NK-92 (cell line): ENCODE results near the gene FANCD2.
"Not testable (repeated sequence)": the region's sequence is repeated elsewhere in the genome, so short reads cannot be mapped to it uniquely, and the experiment has no call there.

Source experiments
- DNase-seq: peaks from one replicate; lab custom pipeline; 2025; ENCODE audit not compliant: unreplicated experiment; lab: John Stamatoyannopoulos, UW

Gene FANCD2

DNA sequence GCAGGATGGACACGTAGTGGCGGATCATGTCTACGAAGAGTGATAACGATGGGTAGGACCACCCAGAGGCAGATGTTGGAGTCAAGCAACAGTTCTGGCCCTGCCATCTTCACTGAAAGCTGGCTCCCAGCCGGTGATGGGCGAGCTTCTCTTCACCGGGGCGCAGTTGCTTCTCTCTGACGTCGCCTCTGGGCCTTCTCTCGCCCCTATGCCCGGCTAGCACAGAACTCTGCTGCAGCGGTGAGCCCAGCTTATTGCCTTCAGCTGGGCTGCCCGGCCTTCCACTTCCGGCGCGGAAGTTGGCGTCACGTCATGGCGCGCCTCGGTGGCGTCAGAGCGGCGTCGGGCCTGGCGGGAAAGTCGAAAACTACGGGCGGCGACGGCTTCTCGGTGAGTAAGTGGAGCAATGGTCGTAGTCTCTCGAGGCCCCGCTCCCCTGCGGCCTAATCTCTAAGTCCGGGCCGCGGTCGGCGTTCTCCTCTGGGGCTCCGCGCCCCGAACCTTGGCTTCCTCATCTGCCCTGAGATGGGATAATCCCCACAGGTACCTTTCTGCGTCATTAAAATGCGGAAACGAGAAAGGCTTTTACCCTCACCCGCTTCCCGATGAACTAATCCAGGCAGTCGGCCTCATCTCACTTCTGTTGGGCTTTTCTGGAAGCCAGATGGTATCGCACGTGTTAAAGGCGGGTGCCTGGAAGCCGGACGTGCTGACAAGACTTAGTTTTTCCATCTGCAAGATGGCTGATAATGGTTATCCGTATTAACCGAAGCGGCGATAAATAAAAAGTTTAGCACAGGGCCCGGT lies at the start of gene FANCD2:
Gene FANCD2, plus strand, starts transcription at position 354 of the 807 bp plus-strand sequence. CDS start 2,221 bp downstream, outside the sequence.
- DNase-seq, result peak; percentile 33

DNA sequence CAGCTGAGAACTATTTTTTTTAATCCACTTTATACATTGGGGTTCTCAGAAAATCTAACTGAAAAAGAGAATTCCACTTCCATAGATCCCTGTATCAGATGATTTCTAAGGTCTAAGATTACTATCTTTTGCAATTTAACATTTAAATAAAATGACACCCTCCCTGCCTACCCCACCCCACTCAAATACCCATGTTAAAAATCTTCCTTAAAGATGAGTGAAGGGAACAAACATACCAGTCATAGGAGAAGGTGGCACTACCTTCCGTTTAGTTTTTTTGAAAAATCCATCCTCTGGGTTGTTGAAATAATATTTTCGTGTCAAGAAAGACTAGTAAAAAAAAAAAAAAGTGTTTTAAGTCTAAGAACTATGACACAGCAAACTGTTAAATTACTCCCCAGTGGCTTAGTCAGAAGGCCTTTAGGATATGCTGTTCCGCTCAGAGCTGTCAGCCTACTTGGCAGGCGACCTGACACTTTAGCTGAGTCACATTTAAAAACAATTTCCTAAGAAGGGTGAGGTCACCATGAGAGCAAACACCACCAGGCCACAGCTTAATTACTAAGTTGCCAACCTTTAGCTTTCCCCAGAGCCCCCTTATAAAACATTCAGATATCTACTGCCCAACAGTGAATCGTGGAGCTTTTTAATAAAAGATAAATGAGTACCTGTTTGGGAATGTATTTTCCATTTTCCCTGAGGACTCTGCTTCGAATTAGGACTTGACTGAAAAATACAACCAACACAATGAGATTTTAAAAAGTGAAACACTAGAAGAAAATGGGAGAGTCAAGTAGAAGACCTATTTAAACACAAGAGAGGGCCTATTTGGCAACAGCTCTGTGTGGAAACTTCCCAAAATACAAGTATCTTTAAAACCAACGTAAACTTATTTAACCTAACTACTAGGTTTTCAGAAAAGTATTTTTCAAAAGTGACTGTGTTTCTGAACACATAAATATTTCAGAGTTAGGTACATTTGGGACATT lies 49.2 kb upstream of the FANCD2 start:
- DNase-seq, result no peak

DNA sequence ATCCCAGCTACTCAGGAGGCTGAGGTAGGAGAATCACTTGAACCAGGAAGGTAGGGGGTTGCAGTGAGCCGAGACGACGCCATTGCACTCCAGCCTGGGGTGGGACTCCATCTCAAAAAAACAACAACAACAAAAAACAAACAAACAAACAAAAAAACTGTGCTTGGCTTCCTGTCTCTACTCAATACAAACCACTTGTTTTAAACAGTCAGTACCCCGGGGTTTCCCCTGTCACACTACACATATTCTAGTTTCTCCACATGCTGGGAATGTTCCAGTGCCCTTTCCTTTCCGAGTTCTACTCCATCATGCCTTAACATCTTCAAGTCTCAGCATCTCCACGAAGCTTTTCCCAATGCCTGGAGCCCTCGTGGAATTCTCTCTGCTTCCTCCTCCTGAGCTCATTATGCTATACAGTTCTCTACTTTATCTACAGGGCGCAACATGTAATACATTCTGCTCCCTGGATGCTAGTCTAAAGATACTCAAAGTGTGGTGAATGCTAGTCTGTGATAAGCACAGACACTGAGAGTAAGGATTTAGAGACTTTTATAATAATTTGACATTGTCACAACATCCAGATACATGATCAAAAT lies 47.4 kb upstream of the FANCD2 start:
- no peak for DNase-seq

DNA sequence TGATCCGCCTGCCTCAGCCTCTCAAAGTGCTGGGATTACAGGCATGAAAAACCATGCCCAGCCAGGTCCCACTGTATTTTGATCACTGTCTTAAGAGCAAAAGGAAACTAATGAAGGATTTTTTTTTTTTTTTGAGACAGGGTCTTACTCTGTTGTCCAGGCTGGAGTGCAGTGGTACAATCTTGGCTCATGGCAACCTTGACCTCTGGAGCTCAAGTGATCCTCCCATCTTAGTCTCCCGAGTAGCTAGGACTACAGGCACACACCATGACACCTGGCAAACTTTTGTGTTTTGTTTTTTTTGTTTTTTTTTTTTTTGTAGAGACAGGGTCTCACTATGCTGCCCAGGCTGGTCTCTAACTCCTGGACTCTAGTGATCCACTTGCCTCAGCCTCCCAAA lies 46.0 kb upstream of the FANCD2 start:
- DNase-seq, result no peak

DNA sequence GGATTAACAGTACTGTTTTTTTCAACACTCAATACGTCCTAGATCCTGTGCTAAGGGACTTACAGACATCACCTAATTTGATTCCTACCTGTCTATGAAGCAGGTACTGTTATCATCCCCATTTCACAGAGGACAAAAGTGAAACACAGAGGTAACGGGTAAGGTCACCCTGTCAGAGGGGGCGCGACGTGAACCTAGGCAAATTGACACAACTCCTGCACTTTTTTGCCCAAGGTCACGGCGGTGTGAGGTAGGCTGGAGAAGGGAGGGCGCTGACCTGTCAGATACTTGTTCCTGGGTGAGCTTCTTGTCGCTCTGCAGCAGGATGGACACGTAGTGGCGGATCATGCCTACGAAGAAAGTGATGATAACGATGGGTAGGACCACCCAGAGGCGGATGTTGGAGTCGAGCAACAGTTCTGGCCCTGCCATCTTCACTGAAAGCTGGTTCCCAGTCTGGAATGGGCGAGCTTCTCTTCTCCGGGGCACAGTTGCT lies 40.0 kb upstream of the FANCD2 start:
- DNase-seq, result no peak

DNA sequence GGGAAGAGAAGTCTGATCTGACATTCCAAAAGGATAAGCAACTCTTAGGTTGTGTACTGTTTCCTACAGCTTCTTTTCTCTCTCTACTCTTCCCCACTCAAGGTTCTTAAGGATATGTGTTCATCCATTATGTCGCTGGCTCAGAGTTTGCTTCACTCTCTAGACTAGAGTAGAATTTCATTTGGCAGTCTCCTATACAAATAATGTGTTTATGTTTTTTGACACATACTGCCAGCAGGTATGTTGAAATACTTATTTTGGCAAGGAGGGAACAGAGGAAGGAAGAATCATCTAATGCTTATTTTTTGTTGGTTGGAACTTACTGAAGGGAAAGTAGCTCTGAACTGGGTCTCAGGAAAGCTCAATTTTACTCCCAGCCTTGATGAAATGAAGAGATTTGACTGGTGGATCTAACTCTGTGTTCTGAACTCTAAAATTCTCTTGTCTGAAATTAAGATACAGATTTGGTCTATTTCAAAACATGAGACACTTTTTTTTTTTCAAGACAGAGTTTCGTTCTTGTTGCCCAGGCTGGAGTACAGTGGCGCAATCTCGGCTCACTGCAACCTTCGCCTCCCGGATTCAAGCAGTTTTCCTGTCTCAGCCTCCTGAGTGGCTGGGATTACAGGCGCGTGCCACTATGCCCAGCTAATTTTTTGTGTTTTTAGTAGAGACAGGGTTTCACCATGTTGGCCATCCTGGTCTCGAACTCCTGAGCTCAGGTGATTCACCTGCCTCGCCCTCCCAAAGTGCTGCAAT lies 32.0 kb upstream of the FANCD2 start:
- DNase-seq, result no peak

DNA sequence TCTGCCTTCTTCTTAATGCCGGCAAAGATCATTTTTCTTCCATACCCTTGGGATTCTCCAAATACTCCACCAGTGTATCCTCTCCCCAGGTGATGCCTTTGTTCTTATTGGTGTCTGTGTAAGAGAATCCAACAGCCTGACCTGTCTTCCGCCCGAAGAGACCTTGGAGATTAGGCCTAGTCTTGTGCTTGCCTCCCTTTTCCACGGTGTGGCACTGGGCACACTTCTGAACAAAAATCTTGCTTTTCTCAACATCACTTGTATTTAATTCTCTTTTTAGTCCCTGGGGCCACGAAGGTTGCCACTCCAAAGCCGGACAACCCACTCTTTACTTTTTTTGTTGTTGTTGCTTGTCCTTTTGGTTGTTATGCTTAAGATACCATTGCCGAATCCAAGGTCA lies 25.6 kb upstream of the FANCD2 start:
- DNase-seq, result no peak

DNA sequence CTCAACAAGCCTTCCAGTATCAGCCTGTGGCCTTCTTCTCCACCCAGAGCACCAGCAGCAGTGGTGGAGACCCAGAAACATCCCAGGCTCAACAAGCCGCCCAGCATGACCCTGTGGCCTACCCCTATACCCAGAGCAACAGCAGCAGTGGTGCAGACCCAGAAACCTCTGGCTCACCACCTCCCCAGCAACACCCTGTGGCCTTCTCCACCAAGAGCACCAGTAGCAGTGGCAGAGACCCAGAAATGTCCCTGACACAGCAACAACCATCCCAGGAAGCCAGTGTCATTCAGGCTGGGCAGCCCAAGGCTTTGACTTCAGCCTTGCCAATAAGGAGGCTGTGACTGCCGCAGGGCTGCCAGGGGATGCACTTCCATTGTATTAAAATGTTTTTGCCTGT lies 23.3 kb upstream of the FANCD2 start:
- no peak for DNase-seq

DNA sequence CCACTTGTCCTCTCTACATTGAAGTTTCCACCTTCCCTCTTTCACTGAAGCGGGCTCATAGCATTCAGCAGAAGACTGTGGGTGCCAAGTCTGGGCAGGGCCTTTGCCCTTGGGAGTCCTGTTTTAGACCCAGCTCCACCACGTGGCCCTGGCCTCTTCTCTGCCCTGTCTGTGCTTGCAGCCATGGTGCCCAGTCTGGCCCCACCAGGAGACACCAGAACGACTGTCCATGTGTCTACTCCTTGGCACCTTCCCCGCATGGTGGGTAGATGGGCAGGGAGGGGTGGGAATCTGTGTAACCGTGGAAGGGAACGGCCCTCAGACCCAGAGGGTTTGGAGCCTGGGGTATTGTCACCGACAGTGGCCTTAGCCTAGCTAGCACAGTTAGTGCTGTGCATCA lies 21.7 kb upstream of the FANCD2 start:
- DNase-seq, result no peak

DNA sequence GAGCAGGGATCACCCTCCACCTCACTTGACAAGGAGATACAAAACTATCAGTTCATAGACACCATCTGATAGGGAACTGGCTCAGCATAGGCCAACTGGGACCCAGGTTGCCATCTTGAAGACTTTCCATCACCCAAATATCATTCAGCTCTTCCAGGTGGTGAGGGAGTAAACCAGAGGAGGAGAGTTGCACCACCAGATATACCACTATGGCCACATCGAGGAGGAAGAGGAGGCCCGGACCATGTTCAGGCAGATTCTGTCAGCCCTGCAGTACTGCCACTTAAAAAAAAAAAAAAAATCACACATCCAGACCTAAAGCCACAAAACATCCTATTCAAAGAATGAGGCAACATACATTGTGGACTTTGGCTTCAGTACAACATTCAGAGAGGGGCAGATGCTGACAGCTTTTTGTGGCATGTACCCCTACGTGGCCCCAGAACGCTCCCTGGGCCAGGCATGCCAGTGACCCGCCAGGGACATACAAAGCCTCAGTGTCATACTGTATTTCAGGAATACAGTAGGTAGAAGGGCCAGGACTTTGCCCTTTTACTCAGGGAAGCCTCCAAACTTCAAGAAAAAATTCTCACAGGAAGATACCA lies 21.2 kb upstream of the FANCD2 start:
- no peak for DNase-seq

DNA sequence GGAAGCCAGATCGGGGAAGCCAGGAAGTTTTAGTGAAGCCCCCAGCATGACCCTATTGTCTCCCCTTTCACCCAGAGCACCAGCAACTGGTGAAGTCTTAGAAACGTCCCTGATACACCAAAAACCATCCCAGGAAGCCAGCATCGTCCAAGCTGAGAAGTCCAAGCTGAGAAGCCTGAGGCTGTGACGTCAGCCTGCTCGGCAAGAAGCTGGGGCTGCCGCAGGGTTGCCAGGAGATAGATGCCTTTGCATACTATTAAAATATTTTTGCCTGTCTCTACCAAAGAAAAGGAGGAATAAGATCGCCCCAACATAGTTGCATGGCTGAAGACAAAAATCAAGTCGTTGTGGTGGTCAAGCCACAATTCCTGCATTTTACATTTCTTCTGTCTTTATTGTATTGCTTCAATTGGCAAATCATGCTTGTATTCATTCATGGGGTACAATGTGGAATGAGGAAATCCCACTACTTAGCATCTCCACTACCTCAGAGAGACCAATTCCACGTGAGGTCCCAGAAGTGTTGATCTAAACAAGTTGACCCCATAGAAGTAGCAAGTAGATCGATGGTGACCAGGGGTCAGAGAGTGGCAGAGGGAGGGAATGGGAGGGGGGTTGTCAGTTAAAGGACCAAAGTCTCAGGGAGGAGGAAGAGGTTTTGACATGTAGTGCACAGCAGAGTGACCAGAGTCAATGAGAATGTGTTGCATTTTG lies 20.0 kb upstream of the FANCD2 start:
- DNase-seq, result no peak

DNA sequence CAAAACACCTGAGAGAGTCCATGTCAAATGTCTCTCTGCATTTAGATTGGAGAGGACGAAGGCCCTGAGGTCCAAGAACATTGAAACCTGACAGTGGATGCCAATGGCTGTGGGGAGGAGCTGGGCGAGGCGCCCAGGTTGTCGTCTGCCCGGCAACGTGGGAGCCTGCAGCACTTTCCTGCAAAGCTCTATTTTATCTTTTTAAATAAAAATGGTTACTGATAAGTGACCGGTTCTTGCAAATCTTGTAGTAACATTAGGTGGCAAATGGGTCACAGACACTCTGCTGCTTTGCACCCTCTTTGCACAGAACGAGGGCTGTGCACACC lies 19.5 kb upstream of the FANCD2 start:
- no peak for DNase-seq

DNA sequence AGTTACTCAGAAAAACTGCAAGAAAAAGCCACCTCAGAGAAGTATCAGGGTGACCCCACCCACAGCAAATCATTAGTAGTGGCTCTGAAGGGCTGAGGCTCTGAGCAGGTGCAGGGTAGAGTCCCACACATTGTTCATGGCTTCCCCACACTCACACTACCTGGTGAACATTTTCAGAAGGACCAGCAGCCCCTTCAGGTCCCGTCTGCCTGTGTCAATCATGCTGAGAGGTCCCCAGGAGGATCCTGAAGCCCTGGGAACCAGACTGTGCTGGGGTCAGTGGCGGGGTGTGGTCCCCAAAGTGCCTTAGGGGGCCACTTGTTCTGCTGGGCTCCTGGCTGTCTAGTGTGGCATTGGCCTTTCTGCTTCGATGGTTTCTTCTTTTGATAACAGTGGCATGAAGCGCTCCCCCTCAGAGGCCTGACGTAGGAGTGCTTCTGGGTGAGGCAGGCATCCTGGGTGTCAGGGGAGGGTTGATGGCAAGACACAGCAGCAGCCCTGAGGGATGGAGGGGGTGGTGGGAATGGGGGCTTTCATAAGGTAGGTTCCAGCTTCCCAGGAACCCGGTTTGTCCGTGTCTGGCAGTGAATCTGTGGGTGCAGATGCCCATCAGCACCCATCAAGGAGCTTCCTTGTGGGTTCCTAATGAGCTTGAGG lies 19.0 kb upstream of the FANCD2 start:
- no peak for DNase-seq

DNA sequence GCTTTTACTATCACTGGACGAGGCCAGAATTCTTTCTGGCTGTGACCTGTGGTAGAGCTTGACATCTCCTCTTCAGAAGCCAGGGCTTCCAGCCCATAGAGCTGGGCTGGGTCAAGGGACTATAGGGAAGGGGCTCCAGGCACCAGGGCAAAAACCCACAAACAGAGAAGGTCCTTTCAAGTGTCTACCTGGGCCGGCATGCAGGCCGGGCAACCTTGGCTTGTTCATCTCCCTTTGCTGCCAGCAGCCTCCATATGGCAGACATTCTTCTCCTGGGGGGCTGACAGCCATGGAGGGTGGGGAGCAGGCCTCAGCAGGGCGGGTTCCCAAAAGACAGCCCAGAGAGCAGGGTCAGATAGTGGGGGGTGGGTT lies 18.0 kb upstream of the FANCD2 start:
- not testable (repeated sequence) for DNase-seq

DNA sequence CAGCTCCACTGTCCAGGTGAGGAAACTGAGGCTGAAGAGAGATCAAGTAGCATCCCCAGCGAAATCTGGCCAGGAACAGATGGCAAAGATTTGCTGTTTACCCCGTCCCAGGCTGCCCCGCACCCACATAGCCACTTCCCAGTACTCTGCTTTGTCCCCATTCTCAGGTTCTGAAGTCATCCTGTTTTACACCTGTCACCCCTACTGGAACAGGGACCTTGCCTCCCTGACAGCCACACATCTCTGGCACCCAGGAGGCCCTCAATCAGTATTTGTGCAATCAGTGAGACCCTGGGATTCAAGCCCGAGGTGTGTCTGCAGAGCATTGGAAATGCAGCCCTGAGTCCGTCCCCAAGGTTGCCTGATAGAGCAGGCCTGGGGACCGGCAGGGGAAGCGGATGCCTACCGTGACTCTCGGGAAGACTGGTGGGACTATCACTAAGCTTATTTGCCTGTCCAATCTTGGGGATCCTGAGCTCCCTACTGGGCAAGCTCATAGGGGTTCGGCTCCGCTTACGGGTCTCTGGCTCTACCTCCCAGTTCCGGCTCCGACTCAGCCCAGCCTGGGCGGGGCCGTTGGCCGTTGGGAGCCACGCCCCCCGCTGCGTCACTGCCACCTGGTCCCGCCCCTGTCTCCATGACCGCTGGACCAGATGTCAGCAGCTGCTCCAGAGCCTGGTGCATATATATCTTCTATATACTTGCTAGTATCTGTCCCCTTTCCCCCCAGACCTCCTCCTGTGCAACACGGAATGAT lies 17.5 kb upstream of the FANCD2 start:
- peak; percentile 10 for DNase-seq

DNA sequence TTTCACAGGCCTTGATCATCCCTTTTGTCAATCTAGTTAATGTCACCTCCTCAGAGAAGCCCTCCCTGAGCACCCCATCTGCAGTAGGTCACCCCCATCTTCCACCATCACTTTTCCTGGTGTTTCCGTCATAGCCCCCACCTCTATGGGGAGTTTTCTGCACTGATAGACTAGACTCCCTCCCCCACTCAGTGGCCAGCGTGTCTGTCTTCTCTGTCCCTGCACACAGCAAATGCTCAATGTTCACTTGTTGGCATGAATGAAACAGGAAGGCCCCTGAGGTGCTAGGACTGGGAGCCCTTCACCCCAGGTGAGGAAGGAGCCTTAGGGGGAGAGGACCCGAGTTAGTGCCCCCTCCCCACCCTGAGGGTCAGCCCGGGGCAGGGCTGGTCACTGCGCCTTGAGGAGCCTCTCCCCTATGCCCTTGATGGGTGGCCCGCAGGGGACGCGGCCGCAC lies 15.8 kb upstream of the FANCD2 start:
- DNase-seq, result no peak

DNA sequence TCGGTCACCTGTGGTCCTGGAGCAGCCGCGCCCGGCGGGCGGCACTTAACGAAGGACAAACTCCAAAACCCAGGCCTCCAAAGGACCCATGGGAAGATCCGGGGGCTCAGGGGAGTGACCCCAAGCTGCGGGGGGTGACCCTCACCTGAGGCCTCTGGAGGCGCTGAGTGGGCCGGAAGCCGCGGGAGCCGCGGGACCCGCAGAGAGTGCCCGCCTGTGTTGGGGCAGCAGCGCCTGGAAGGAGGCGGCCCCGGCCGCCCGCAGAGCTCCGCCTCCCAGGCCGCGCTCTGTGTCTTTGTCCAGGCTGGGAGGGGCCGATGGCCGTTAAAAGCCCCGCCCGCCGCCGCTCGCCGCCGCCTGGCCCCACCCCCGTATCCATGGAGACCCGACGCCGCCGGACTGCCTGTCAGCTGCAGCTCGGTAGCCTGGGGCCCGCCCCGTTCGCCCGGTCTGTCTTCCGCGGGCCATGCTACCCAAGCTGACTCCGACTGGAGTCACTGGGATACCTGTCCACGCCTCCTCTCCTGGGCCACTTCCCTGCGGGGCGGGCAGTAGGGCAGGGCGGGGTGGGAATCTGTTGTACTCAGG lies 15.3 kb upstream of the FANCD2 start:
- peak; percentile 2 for DNase-seq

DNA sequence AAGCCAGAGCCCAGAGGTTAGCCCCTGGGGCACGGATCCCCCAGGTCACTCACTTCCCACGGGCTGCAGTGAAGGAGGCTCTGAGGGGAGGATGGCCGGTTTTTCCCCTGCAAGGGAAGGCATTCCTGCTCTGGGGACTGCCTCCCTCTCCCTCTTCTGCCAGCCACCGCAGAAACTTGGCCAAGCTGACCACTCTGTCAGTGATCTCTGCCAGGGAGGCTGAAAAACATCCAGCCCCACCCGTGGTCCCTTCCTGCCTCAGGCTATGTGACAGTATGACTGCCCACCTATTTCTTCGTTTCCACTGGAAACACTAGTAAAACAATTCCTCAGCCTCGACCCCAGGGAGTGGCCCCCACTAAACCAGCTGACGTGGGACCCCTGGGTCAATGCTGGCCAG lies 14.6 kb upstream of the FANCD2 start:
- no peak for DNase-seq
